HG02973 (cell line): ENCODE measurements around the gene GREB1.
A peak's percentile ranks its signal among the peaks of the same experiment; 100 is the strongest.

Source experiments
- ATAC-seq: cut with Tn5 transposase; IDR thresholded peaks from one replicate; pipeline ENCODE4 v1.9.1; 2021; ENCODE audit warnings: moderate library complexity; ENCODE audit not compliant: unreplicated experiment

Gene GREB1

GRCh38 chr2:11578081-11578948, 44.5 kb downstream of the GREB1 start:
- no peak for ATAC-seq

GRCh38 chr2:11578986-11579774, 45.3 kb downstream of the GREB1 start:
- no peak for ATAC-seq

- no peak for ATAC-seq
These were observed 46.2 kb downstream of the GREB1 start for GRCh38 chr2:11579867-11580659.

GRCh38 chr2:11580697-11581096, 46.9 kb downstream of the GREB1 start:
- ATAC-seq: no peak

- no peak for ATAC-seq
These were observed 47.4 kb downstream of the GREB1 start for GRCh38 chr2:11581124-11581796.

- ATAC-seq: no peak
These were observed 48.2 kb downstream of the GREB1 start for GRCh38 chr2:11581797-11582611.

GRCh38 chr2:11582612-11582861, 48.7 kb downstream of the GREB1 start:
- no peak for ATAC-seq

GRCh38 chr2:11582862-11583752, 49.3 kb downstream of the GREB1 start:
- ATAC-seq: no peak

GRCh38 chr2:11583840-11584524, 50.1 kb downstream of the GREB1 start:
- peak; percentile 83 for ATAC-seq

- no peak for ATAC-seq
These were observed 50.7 kb downstream of the GREB1 start for GRCh38 chr2:11584525-11585056.

- no peak for ATAC-seq
These were observed 51.2 kb downstream of the GREB1 start for GRCh38 chr2:11585071-11585470.

- ATAC-seq: no peak
These were observed 54.6 kb downstream of the GREB1 start for GRCh38 chr2:11588228-11589110.

GRCh38 chr2:11589316-11589940, 55.6 kb downstream of the GREB1 start:
- ATAC-seq: no peak

- no peak for ATAC-seq
These were observed 56.3 kb downstream of the GREB1 start for GRCh38 chr2:11590193-11590592.

GRCh38 chr2:11591091-11591490, 57.2 kb downstream of the GREB1 start:
- no peak for ATAC-seq

GRCh38 chr2:11592671-11593574, 59.1 kb downstream of the GREB1 start:
- ATAC-seq: no peak
